Peyer's patch (tissue), 4 donors: ENCODE measurements around the gene VSIG10L2.

Experiments
- CTCF ChIP-seq, 6 experiments: fragments of 450-650 bp in 4 of 6; fragments of 200-600 bp in 2 of 6; sonication (generic) in 1 of 6; IDR thresholded peaks; one replicate each; pipeline ENCODE4 v1.5.1; 2017 to 2019; ENCODE audit warnings: antibody characterized with exemption in 6 of 6, mild to moderate bottlenecking in 3 of 6, moderate library complexity in 1 of 6
- POLR2A ChIP-seq, 2 donors: fragments of 450-650 bp; IDR thresholded peaks; one replicate each; pipeline ENCODE4 v1.5.1; 2017; ENCODE audit warnings: antibody characterized with exemption in 2 of 2, mild to moderate bottlenecking in 2 of 2, moderate library complexity in 2 of 2

DNA sequence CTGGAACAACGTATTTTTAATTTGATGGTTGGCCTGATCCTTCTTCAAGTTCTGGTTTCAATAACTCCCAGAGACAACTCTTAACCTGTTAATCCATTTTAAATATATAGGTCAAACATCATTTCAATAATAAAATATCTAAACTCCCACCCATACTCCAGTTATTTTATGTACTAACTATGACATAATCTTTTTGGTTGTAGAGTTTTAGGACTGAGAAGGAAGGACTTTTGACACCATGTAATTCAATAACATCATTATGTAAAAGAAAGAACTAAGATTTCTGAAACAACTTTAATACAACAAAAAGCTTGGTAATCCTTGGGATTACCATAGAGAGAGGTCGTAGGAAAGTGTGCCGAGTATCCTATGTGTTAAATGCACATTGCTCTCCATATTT is 31.5 kb downstream of the VSIG10L2 start:
- TF ChIP-seq CTCF (IDR thresholded peaks at IDR 0.05) (no peak), POLR2A (IDR thresholded peaks at IDR 0.05) (no peak)
